ENCODE measurements around the gene APOC3. TPM values are rescaled to one million over a fixed set of nuclear protein-coding genes. Genes with fewer than 3 reads are reported as not detected.

The APOC3 gene
- total RNA-seq, 1 donor from 2014 or later, result not detected

DNA sequence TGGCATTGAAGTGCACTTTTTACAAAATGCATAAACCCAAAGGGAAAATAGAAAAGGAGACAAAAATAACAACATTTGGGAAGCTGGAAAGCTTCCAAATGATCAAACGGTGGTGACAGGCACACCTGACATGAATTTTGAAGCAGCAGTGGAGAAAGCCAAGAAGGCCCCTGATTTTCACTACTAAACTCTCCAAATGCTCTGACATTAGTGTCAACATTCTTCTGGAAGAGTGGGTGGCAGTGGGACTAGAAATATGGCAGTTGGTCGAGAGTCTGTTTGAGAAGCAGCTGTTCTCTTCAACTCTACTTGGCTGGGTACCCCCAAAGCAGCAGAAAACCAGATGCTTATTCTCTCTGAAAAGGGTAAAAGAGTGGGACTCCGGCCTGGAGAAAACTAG lies 25.7 kb upstream of the APOC3 start:
- DNase-seq (ENCODE audit: low read depth), result no peak
- no peak overlapping the region for H3K4me3 ChIP-seq (ENCODE audit: low read depth, low read length)
- TF ChIP-seq, protein P1, sequence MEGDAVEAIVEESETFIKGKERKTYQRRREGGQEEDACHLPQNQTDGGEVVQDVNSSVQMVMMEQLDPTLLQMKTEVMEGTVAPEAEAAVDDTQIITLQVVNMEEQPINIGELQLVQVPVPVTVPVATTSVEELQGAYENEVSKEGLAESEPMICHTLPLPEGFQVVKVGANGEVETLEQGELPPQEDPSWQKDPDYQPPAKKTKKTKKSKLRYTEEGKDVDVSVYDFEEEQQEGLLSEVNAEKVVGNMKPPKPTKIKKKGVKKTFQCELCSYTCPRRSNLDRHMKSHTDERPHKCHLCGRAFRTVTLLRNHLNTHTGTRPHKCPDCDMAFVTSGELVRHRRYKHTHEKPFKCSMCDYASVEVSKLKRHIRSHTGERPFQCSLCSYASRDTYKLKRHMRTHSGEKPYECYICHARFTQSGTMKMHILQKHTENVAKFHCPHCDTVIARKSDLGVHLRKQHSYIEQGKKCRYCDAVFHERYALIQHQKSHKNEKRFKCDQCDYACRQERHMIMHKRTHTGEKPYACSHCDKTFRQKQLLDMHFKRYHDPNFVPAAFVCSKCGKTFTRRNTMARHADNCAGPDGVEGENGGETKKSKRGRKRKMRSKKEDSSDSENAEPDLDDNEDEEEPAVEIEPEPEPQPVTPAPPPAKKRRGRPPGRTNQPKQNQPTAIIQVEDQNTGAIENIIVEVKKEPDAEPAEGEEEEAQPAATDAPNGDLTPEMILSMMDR (conservative IDR thresholded peaks at IDR 0.05; ENCODE audit: low read depth, low read length), result no peak

DNA sequence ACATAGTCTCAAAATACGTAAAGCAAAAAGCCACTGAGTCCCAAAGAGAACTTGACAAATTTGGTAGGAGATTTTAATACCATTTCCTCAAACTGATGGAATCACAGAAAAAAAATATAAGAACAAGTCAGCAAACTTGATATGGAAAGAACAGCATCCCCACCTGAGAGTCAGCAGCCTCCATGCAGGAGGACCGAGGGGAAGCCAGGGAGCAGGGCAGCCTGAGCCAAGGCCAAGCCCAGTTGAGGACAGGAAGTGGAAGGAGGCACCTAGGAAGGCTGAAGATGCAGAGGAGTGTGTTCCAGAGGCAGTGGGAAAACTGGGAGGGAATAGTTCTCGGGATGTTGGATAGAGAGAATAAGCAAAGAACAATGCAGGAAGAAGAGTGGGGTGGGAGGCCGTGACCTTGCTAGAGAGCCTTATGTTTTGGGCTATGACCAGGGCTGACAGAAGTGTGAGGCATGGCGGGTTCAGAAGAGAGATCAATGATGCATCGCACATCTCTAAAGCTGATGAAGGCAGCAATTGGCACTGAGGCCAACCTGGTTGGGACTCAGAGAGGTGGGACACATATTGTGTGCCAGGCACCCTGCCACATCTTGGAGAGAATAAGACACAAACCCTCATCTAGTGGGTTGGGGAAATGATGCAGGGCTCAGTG lies 22.0 kb upstream of the APOC3 start:
- DNase-seq (ENCODE audit: low read depth), result no peak
- TF ChIP-seq, protein P1 (conservative IDR thresholded peaks at IDR 0.05; ENCODE audit: low read depth, low read length), result no peak
- no peak overlapping the region for H3K4me3 ChIP-seq (ENCODE audit: low read depth, low read length)

DNA sequence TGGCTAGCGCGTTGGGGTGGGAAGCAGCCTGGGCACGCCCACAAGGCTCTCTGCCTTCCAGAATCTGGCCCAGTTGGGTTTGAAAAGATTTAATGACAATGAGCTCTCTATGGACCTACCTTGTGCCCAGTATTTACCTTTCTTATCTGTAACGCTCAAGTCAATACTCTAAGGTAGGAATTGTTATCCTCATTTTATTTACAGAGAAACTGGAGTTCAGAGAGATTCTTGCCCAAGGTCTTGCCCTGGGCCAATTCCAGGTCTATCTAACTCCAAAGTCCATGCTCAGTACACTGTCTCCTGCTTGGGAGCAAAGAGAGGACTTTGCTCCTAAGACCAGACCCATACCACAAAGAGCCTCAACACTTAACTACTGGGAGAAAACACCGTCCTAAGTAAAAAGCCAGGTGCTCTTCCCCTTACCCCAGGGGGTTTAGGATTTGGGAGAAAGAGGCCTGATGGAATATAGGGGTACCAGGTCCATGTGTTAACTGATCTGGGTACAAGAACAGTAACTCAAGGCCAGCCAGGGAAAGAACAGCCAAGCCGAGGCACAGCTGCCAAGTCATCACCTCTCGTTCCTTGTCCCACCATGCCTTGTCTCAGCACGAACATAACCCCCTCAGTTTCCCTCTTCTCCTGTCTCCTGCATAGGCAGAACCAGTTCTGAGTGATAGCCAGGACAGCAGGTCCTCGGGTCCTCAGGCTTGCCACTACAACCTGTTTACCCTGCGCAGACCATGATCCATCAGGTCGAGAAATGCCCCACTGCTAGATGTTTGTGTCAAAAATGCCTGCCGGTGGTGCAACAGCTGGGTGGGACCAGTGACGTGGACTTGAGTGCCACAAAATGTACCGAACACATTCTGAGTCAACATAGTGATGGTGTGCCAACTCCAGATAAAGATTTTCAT lies 21.2 kb upstream of the APOC3 start:
- H3K4me3 ChIP-seq (ENCODE audit: low read depth, low read length), result no peak overlapping the region
- TF ChIP-seq, protein P1 (conservative IDR thresholded peaks at IDR 0.05; ENCODE audit: low read depth, low read length), result no peak
- no peak for DNase-seq (ENCODE audit: low read depth)

DNA sequence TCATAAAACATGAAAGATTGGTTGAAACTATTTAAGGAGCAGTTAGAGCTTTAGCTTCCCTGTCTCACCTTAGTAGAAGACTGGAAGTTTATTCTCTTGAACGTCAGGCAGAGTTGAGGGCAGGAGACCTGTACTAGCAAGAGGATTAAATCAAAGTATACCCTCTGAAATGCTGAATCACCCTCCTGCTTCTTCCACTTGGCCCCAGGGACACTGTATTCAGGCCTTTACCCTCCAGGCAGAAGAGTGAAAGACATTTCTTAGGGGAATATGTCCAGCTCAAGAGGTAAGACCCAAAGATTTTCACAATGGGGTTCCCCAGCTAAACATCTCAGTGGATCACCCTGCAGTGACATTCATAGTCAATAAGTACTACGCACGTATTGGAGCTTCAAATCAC lies 18.5 kb upstream of the APOC3 start:
- TF ChIP-seq, protein P1 (conservative IDR thresholded peaks at IDR 0.05; ENCODE audit: low read depth, low read length), result no peak
- no peak overlapping the region for H3K4me3 ChIP-seq (ENCODE audit: low read depth, low read length)
- no peak for DNase-seq (ENCODE audit: low read depth)

DNA sequence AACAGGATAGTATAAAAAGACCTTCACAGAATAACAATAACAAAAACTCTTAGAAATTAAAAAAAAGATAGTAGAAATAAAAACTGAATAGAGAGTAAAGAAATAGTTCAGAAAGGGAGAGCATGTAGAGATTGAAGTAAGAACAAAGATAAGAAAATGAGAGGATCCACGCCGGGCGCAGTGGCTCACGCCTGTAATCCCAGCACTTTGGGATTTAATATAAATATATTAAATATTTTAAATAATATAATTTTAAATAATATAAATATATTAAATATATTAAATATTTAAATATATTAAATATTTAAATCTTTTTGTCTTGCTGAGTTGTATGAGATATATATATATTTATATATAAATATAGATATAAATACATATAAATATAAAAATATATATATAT lies 17.6 kb upstream of the APOC3 start:
- TF ChIP-seq, protein P1 (conservative IDR thresholded peaks at IDR 0.05; ENCODE audit: low read depth, low read length), result no peak
- no peak for DNase-seq (ENCODE audit: low read depth)

DNA sequence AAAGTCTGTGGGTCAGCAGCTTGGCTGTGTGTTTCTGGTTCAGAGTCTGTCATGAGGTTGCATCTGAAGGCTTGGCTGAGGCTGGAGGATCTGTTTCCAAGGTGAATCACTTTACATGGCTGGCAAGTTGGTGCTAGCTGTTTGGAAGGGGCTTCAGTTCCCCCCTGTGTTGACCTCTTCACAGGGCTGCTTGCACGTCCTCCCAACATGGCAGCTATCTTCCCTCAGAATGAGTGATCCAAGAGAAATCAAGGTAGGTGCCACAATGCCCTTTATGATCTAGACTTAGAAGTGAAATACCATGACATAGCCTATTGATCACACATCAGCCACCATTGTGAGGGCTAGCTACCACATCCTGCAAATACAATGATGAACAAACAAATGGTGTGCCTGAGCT lies 16.5 kb upstream of the APOC3 start:
- H3K4me3 ChIP-seq (ENCODE audit: low read depth, low read length), result no peak overlapping the region
- no peak for DNase-seq (ENCODE audit: low read depth)
- TF ChIP-seq, protein P1 (conservative IDR thresholded peaks at IDR 0.05; ENCODE audit: low read depth, low read length), result no peak

More for the DNA sequence above, 17.6 kb upstream of the APOC3 start:
- no peak overlapping the region for H3K4me3 ChIP-seq (ENCODE audit: low read depth, low read length)
